GM21367 (cell line): Measurements from ENCODE around the gene BARX2.
"Not testable (repeated sequence)": the region's sequence is repeated elsewhere in the genome, so short reads cannot be mapped to it uniquely, and the experiment has no call there.

Experiments used
- ATAC-seq: cut with Tn5 transposase; IDR thresholded peaks from one replicate; pipeline ENCODE4 v1.9.1; 2021; ENCODE audit not compliant: unreplicated experiment

Gene BARX2, protein sequence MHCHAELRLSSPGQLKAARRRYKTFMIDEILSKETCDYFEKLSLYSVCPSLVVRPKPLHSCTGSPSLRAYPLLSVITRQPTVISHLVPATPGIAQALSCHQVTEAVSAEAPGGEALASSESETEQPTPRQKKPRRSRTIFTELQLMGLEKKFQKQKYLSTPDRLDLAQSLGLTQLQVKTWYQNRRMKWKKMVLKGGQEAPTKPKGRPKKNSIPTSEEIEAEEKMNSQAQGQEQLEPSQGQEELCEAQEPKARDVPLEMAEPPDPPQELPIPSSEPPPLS

DNA sequence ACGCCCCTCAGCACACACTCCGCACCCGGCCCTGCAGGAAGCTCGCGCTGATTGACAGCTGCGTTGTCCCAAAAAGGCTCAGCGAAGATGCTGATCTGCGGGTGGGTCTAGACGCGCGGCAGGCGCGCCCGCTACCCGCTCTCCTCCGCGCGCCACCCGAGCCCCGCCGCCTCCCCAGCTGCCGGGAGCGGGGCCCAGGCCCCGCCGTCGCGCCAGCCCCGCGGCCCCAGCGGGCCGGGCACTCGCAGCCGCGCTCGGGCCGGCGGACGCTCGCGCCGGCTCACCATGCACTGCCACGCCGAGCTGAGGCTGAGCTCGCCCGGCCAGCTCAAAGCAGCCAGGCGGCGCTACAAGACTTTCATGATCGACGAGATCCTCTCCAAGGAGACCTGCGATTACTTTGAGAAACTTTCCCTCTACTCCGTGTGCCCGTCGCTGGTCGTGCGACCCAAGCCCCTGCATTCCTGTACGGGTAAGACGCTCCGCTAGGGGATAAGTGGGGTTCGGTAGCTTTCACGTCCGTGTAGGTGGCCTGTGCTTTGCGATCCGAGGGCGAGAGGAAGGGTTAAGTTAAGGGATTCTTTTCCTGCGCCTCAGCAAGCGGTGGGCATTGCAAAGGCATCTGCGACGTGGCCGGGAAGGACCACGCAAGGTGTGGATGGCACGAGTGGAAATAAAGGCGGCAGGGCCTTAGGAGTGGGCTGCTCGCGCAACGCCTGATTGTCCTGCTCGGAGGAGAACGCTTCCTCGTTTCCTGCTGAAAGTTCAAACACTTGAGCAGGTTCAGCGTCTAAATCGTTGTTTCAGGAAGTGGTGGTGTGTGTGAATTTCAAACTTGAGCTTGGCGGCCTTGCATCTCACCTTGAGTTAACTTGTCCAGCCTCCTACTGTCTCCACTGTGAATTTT is at the start of gene BARX2:
BARX2 (plus strand) TSS at position 98 of the 907 bp plus-strand sequence; CDS start at position 286, 188 bp downstream.
- ATAC-seq: no peak

DNA sequence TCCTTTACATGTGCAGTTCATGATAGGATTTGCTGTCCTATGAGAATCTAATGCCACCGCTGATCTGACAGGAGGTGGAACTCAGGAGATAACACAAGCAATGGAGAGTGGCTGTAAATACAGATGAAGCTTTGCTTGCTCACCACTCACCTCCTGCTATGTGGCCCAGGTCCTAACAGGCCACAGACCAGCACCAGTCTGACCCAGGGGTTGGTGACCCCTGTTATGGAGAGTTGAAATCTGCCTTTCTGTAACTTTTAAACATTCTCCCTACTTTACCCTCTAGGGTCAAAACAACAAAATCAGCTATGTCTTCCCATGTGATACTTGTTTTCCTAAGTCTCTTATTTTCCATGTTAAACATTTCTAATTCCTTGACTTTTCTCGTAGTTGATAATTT is 48.7 kb upstream of the BARX2 start:
- ATAC-seq: no peak

DNA sequence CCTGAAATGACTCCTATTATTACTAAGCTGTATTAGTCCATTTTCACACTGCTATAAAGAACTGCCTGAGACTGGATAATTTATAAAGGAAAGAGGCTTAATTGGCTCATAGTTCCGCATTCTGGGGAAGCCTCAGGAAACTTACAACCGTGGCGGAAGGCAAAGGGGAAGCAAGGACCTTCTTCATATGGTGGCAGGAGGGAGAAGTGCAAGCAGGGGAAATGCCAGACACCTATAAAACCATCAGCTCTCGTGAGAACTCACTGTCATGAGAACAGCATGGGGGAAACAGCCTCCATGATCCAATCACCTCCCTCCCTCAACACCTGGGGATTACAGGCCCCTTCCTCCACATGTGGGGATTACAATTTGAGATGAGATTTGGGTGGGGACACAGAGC is 47.9 kb upstream of the BARX2 start:
- not testable (repeated sequence) for ATAC-seq

DNA sequence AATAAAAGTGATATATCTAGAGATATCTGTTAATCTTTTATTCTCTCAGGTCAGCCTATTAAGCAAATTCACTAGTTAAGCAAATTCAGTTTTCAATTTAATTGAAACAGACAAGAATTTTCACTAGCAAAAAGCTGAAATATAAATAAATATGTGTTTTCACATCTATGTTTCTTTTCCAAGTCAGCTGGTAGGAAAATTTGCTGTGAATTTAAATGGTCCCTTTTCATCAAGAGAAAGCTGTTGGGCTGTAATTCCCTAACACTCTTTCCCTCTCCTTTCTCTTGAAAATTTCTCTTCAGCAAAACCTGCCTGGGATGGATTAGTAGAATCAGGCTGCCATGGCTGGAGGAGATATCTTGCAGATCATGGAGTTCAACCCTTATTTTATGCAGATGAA is 46.9 kb upstream of the BARX2 start:
- ATAC-seq: no peak

DNA sequence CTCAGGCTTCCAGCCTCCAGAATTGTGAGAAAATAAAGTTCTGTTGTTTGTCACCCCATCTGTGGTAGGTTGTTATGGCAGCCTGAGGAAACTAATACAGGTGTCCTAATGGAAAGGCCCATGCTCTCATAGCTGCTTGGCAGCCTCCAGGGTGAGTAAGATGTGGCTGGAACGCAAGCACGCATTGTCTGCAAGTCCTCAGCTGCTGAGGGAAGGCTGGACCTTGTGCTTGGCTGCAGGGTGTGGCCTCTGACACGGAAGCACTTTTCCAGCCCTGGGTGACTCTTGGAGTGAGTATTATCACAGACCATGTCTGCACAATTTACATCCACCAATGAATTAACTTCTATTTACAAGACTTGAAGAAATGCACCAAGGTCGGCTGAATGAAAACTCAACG is 44.4 kb upstream of the BARX2 start:
- ATAC-seq: no peak

DNA sequence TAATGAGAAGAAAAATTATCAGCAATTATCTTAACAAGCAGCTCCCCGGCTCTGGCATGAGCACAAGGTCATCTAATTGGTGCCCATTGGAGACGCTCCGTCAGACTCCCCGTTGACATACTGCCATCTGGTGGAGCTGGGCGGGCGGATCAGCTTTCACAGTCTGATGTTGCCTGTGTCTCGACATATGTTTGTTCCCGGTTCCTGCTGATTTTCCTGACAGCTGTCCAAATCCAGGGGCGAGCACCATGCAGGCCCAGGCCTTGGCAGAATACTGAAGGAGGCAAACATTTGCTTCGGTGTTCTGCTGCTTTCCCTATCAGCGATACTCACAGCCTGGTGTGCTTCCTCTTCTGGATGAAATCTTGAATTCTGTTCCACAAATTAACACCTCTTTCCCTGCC is 43.8 kb upstream of the BARX2 start:
- peak; percentile 94 for ATAC-seq

DNA sequence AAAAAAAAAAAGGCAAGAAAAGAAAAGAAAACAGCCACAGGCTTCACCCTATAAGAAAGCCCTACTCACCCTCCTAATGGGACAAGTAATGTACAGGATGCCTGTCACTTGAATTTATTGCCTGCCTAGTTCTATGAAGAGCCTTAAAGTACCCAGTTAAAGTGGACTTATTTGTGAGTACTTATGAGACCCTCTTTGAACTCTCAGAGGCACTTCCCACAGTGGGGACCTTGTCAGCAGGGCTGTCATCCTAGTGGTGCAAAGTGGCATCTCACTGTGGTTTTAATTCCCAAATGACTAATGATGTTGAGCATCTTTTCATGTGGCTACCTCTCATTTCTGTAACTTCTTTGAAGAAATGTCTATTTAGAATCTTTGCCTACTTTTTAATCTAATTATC is 41.8 kb upstream of the BARX2 start:
- ATAC-seq: no peak

DNA sequence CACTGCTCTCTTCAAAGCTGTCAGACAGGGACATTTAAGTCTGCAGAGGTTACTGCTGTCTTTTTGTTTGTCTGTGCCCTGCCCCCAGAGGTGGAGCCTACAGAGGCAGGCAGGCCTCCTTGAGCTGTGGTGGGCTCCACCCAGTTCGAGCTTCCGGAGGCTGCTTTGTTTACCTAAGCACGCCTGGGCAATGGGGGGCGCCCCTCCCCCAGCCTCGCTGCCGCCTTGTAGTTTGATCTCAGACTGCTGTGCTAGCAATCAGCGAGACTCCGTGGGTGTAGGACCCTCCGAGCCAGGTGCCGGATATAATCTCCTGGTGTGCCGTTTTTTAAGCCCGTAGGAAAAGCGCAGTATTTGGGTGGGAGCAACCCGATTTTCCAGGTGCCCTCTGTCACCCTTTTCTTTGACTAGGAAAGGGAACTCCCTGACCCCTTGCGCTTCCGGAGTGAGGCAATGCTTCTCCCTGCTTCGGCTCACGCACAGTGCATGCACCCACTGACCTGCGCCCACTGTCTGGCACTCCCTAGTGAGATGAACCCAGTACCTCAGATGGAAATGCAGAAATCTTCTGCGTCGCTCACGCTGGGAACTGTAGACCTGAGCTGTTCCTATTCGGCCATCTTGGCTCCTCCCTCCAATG is 31.2 kb upstream of the BARX2 start:
- not testable (repeated sequence) for ATAC-seq

DNA sequence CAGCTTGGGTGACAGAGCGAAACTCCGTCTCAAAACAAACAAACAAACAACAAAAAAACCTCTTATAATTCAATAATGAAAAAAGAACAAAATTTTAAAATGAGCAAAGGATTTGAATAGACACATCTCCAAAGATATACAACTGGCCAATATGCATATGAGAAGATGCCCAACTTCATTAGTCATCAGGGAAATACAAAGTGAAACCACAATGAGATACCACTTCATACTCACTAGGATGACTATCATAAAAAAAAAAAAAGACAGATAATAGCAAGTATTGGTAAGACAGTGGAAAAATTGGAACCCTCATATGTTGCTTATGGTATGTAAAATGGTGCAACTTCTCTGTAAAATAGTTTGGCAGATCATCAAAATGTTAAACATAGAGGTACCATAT is 28.7 kb upstream of the BARX2 start:
- ATAC-seq: no peak

DNA sequence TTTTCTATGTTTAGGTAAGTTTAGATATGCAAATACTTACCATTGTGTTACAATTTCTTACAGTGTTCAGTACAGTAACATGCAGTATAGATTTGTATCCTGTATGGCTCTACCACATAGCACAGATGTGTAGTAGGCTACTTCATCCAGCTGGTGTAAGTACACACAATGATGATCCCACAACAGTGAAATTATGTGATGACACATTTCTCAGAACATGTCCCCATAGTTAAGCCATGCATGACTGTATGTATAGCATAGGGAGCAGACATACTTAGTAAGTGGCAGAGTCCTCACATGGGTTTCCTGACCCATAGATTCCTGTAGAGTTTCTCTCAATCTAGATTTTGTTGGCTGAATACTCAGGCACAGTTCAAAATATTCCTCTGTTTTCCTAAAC is 26.8 kb upstream of the BARX2 start:
- no peak for ATAC-seq

DNA sequence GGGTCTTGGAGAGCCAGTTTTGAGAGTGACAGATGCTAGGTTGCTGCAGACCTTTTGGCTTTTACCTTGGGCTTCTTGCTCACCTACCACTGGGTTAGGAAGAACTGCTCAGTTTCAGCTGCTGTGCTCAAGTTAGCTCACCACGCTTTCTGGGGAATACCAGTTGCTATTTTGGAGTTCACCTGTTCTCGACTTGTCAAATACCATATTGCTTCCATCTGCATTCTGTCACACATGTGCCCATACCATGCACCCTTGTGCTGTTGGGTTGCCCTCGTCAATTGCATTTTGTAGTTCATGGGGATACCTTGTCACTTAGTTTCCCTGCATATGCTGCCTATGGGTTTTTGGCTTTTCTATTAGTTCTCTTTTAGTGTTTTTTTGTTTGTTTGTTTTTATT is 23.0 kb upstream of the BARX2 start:
- ATAC-seq: no peak

DNA sequence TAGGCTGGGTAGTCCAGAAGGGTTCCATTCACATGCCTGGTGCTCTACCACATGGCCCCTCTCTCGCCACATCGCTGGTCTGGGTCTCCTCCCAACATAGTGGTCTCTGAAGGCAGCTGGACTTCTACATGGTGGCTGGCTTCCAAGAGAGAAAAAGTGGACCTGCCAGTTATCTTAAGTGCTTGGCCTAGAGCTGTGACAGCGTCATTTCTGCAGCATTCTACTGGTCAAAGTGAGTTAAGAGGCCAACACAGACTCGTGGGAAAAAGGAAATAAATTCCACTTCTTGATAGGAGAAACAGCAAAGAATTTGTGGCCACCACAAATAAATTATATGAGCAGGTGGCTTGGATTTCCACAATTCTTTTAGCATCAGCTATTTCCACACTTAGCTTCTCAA is 21.0 kb upstream of the BARX2 start:
- no peak for ATAC-seq

DNA sequence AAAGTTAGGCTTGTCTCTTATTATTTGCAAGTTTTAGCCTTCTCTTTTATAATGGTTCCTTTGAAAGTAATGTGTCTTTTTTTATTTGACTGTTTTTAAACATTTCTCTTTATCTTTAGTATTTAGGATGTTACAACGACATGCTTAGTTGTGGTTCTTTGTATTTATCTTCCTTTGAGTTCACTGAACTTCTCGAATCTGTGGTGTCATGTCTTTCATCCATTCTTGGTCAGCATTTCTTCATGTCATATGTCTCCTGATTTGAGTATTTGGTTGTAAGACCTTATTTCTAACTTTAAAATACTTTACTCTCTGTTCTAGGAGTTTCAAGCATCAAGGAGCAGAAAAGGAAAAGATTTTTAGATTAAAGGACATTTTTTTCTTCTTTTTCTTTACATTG is 15.9 kb upstream of the BARX2 start:
- ATAC-seq: no peak

DNA sequence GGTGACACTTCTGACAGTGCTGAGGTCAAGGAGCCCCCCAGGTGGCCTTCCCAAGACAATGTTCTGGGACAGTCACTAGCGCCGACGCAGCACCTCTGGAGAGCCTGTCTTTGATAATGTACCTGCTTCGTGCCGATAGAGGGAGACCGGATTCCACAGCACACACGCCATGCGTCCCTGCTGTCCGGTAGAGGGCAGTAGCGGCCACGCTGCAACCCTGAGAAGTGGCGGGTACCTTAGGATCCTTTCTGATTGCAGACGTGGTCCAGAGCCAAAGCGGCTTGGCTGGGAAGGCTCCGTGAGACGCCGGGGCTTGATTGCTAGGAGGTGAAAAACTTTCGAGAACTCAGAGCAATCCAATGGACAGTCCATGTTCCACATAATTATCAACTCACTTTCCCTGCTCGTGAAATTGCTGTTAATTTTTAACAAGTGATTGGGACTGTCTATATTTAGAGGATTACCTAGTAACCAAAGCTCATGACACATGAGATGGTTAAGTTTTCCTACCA is 11.4 kb upstream of the BARX2 start:
- ATAC-seq: peak; percentile 100

DNA sequence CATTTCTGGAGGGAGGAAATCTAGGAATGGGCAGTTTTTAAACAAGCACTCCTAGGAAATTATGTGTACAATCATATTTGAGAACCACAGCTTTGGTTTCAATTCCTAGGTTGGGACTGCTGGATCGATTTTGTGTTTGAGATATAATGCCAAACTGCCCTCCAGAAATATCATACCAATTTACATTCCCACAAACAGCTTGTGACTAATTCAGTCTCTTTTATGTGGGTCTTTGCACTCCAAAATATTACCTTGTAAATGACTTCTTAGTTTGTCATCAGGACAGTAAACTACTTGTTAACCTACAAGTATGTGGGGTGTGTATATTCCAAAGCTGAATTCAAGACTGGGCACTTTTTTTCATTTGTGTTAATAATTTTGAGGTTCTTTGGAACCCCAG is 9.8 kb upstream of the BARX2 start:
- no peak for ATAC-seq

DNA sequence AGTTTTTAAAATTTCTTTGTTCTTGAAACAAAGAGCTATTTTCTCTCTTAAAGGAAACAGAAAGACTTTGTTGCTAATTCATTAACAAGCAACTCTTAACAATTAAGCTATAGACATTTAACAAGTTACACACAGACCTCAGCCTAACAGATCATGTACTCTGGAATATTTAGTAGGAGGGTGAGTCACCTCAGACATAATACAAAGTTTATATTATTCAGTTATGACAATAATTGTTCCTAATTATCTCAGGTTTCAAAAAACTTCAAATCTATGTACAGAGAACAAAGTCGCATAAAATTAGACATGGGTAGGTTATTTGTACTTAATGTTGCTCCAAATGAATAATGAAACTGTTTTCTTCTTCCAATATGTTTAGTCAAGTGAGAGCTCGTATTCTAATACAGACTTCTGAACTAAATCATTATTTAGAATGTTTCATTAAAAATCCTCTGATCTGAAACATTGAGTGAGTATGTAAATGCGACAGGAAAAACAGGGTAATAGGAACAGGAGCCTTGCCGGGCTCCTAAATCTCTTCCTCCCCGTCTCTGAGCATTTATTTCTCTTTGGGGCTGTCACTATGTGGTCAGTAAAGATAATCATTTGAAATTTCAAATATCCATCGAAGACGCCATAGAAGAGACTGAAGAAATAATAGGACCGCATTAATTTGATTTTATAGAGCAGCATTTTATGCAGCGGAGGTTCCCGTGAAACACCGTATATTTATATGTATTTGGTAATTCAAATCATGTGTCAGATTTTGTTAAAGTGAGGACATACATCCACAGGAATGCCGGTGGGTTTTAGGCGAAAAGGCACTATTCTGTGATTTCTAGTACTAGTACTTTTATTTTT is 8.7 kb upstream of the BARX2 start:
- ATAC-seq: no peak

DNA sequence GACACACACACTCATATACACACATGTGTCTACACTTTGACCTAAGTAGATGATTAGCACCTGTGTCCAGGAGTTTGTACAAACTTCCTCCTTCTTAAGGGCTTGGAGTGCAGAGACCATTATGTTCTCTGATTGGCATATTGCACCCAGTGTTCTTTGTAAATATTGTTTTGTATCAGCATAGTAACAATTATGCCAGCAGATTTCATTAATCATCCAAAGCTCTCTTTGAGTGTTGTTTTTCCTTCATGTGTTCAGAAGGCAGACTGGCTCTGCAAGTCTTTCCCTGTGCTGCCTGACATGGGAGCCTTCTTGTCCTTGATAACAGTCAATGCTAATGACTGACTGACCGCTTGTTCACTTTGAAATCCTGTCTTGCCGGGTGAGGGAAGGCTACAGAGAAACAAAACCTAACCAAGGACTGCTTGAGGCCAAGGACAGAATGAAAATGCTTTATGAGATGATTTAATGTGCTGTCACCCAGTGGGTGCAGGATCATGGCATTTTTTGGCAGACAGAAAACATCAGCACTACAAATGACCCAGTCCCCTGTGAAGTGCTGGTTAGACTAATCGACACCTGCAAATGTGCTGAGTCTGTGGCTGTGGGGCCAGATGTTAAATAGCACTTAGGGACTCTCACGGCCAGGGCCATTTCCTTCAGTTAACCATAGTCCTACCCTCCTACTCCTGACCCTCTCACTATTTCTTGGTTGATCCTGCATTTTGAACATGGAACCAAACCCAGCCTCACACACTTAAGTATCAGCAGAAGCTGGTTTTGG is 6.6 kb upstream of the BARX2 start:
- ATAC-seq: no peak

DNA sequence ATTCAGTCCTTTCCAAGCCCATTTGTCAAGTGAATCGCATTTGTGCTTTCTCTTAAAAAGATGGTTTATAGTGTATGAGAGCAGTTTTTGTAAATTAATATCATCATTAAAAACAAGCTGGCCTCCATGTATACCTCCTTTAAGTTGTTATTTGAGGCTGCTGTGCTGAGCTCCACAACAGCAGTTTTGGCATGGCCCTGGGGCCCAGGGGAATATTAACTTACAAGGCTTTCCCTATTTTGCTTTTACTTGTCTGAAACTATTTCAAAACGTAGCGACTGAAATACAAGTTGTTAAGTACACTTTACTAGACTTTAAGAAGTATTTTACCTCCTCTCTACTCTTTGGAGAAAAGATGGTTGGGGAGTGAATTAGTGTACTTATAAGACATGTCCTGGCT is 4.9 kb upstream of the BARX2 start:
- ATAC-seq: no peak

DNA sequence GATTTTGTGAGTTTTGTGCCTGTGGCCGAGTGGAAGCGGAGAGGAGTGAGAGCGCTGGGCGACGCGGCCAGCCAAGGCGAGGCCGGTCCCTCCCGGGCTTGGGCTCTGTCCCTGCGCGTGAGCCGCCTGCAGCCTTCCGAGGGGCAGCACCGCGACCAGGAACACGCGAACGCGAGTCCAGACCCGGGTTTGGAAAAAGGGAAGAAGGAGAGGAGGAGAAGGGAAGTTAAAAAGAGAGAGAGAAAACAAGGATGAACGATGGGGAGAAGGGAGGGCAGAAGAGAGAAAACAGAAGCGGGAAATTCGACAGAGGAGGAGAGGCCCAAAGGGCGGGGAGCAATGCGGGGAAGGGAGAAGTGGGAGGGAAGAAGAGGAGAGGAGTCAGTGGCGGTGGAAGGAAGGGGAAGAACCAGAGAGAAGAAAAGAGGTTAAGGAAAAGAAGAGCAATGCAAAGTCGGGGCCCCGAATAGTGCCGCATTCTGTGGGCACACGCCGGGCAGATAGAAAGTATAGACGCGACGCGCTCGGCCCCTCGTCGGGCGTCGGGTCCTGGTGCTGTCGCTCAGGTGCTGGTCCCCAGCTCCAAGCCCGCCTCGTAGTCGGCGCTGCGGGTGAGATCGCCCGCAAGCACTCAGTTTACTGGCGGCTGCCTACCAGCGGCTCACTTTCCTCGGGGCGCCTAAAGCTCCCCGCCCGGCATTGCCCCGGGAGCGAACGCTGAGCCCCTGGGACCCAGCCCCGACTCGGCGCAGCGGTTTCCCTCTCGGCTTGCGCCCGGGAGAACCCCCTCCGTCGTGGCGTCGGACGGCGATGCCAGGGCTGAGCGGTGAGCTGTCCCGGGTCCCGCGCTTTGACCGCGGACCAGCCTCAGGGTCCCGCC is 2.8 kb upstream of the BARX2 start:
- no peak for ATAC-seq
